Limb (tissue), 2 donors: ENCODE results near the gene TFF2.

Source experiments
- DNase-seq, 2 donors: peaks; one replicate each; pipeline ENCODE4 v3.0.0-alpha.2; 2016; ENCODE audit errors: extremely low spot score in 2 of 2

The TFF2 gene

DNA sequence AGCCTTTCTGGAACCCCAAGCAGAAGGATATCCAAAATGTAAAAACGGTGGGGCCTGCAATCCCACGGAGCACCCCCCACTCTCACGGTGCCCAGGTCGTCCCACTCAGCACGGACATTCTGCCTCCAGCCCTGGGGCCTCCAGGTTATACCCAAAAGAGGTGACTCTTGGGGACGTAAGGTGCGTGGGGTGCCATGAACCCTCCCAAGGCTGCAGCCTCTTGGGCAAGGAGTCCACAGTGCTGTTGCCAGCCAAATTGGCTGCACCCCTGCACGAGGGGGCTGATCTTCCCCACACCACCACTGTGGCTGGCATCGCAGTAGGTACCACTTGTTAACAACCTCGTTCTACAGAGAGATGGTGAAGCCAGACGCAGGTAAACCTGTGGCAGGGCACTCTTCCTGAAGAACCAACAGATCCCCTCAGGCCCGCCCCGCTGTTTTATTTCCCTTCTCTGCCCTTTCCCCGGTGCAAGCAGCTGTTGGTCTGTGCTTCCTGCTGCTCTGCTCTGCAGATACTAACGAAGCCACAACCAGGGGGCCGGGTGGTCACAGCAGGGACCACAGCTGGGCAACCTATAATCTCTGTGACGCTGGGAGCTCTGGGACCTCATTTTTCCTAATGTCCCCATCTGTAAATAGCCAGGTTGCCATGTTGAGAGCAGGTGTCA is 44.3 kb downstream of the TFF2 start:
- no peak for DNase-seq

DNA sequence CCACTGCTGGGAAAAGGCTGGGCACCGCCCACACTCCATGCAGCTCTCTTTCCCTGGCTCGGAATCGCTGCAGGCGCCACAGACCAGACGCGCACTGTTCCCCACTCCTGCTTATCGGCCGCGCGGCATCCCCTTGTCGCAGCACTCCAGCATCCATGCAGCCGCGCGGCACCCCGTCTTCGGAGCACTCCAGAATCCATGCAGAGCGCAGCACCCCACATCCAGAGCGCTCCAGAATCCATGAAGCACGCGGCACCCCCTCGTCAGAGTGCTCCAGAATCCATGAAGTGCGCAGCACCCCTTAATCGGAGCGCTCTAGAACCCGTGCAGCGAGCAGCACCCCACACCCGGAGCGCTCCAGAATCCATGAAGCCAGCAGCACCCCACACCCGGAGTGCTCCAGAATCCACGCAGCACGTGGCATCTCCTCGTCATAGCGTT is 45.1 kb downstream of the TFF2 start:
- DNase-seq, result no peak

DNA sequence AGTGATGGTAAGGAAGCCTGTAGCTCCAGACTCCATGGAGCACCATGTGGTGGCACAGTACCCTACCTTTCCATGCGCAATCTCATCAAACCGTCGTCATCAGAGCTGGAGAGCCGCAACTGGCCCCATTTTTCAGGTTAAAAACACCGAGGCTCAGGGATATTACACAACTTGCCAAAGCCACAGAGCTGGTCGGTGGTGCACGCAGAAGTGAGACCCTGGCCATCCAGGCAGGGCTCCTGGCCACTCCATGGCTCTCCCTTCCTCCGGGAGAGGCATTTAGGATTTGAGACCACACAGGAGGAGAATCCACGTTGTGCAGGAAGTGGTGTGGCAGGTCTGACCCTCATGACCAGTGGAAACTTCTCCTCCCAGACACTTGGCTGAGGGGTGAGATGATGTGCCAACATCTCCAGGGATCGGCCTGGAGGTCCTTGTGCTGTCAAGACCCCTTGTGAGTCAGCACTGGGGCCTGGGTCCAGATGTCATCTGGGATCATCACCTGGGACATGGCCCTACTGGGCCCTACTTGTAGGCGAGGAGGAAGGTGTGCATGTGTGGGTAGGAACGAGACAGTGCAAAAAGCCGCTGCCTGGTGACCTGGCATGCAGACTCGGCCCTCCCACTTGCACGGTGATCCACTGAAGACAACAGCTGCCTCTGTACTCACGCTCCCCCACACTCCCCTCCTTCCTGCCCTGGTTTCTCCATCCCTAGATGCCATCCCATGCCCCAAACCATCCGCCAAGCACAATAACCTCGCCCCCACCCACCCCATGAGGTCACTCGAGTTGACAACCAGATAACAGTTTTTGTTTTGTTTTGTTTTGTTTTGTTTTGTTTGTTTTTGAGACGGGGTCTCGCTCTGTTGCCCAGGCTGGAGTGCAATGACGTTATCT is 46.0 kb downstream of the TFF2 start:
- no peak for DNase-seq

DNA sequence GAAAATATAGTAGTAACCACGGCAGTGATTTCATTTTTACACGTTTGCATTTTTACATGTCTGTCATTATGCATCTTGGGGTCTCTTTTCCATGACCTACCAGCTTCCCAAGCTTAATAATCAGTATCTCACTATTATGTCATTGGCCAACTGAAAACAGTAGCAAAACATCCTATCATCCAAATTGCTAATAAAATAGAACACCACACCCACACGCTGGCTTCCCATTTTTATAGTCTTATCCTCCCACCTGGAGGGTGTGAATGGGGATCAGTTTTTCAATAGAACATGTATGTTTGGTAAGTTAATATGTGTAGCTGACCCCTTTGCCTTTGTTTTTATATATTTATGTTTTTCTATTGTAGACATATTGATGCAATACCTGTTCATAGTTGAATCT is 47.4 kb downstream of the TFF2 start:
- DNase-seq, result no peak

DNA sequence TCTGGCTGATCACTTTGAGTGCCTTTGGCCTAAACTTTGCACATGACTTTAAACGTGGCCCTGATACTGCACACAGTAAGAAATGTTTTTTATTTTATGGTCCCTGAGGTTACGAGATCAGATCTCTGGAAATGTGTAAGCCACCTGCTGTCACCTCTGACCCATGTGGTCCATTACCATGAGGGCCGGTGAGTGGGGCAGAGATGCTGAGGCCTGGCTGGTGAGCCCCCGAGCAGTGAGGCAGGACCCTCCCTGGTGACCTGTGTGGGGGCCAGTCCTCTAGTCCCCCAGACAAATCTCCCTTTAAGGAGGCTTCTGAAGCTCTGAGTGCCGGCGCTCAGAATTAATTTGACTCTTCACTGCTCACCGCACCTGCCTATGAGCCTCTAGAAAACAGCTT is 48.0 kb downstream of the TFF2 start:
- no peak for DNase-seq

DNA sequence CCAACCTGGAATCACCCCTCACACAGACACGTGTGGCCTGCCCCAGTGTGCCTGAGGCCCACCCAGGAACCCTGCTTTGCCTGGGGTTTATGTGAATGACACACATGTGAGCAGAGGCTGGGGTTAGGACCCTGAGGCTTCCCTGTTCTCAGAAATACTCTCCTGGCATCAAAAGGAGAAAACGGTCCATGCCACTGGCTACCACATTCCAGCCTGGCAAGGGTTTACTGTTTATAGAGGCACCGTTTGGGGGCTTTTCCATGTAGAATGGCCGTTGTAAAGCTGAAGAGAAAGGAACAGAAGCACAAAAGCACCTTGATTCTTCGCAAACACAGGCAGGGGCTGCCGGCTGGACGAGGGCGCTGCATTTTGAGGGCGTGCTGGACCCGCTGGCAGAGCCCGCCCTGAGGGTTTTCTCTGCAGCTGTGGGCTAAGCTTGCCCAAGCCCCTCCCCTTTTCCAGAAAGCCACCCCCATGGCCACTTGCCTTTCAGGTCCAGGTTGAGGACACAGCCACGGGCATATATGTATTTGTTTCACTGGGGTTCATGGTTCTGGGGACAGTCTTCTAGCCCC is 48.6 kb downstream of the TFF2 start:
- DNase-seq, result no peak

DNA sequence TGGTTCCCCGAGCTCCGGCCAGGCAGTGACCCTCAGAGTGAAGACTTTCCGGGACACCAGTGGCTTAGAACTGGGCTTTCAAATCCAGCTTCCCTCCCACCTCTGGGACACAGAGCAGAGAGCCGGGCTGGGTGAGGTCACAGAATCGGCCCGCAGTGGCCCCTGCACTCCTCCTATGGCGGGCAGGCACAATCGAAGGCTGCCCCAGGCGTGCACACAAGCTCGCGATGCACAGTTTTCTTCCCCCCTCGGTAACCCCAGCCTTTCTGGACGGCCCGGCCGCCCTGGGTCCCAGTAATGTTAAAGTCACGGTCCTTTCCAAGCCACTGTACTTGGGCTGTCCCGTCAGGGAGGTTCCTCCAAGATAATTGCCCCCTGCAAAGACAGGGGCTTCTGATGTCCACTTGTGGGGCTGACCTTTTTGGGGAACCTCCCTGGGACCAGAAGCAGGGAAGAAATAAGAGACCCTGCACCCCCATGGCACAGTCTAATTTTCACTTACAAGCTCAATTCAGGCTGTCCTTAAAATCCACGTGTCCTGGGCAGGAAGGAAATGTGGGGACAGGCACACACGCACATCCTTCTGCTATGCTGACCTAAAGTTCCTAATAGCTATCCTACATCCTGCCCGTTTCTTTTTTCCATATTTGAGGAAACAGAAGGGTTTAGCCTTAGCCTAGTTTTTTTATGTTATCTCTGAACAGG is 49.3 kb downstream of the TFF2 start:
- DNase-seq, result no peak

DNA sequence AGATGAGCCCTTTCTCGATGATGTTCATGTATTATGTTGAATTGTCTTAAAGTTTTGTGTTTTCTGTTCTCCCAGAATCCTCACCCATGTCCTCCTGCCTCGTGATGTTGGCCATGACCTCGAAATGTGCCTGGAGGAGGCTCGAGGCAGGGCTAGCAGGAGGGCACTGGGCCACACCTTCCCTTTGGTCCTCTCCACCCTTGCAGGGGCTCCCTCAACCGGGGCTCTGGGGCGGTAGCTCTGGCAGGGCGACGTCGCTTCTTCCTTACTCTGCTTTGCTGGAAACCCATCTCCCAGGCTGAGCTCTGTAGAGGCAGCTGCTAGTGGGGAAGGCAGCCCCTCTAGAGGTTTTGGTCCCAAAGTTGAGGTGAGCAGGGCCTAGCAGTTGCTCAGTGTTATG is 49.8 kb downstream of the TFF2 start:
- no peak for DNase-seq

DNA sequence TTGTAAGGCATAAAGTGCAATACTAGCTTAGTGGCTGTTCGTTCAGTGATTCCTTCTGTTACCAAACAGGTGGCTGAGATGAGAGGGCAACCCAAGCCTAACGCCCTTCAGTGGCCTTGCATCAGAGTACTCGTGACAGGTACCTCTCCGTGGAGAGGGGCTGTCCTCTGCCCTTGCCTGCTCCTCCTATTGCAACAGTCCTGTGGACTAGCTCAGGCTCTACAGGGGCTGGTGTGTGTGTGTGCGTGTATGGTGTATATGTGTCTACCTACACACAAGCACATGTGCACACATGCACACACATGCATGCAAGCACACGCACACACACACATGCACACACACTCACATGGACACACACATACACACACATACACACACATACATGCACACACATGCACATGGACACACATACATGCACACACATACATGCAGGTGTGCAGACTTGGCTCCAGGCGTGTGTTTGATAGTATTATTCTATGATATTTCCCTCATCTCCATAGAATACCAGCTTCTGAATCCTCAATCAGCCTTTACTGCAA is 50.7 kb downstream of the TFF2 start:
- DNase-seq, result no peak

DNA sequence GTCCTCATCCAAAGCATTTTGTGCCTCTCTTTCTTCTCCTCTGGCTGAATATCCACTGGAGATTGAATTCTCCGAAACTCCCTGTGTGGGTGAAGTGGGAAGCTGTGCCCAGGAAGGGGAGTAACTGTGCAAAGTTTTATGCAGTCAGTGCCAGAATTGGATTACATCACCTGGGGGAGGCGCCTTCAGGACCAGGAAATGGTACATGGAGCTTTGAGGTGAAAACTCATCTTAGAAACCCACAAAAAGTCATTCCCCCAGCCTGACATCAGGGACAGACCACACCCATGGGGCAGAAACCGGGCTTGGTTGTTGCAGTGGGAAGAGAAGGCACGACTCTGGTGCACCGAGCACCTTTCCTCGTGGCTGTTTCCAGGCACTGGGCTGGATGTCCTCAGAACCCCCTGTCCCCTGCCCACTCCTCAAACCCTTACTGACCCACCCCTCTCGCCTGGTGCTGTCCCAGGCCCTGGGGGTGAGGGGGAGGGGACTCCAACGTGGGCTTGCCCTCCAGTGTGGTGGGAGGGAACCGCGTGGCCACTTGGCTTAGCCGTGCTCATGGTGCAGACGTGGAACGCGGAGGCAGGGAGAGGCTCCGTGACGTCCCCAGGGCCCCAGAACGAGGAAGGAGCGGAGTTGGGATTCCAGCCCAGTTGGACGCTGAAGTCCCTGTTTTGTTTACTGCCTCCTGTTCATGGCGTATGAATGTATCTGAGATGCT is 51.3 kb downstream of the TFF2 start:
- no peak for DNase-seq

DNA sequence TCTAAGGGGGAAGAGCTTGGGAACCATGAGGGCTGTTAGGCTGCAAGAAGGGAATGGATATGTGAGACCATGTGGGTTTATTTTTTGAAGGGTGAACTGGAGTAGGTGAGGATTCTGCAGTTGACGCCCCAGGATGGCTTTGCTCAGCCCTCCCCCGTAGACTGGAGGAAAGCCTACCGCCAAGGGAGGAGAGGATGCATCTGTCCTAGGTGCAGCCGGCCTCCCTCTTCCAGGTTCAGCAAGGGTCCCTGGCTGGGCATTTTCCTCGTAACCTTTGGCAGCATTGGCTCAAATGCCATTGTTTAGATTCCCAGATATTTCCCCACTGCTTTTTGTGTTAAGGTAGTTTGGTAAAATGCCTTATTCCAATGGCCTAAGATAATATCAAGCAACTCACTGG is 52.1 kb downstream of the TFF2 start:
- DNase-seq, result no peak

DNA sequence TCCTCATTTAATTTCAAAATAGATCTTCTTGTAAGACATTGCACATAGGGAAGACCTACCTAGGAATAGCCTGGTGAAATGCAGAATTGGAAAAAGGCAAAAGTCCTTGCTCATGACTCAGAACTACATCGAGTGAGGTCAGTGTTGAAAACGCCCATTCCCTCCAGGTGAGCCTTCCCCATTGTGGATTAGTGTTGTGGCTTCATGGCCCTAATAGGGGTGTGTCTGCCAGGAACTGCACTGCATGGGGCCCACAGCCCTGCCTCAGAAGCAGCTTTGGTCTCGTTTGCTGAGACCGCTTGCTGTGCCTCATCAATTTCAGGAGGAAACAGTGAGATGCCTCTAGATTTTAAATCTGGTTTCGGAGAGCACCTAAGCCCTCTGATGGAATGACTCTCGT is 52.6 kb downstream of the TFF2 start:
- no peak for DNase-seq

DNA sequence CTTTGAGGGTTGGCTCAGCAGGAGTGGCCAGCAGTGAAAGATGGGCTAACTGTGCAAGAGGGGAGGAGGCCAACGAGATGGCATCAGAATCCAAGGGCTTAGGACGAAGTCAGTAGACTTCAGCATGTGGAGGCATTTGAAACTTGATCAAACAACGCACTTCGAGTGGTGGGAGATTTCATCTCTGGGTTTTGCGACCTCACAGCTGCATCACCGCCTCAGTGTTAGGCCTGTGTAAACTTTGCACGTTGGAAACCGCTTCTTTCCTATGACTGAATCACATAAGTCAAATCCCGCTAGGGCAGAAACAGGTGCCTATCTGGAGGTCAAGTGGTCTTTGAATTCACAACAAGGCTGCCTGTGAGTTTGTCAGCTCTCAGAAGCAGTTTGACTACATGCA is 53.4 kb downstream of the TFF2 start:
- DNase-seq, result no peak

DNA sequence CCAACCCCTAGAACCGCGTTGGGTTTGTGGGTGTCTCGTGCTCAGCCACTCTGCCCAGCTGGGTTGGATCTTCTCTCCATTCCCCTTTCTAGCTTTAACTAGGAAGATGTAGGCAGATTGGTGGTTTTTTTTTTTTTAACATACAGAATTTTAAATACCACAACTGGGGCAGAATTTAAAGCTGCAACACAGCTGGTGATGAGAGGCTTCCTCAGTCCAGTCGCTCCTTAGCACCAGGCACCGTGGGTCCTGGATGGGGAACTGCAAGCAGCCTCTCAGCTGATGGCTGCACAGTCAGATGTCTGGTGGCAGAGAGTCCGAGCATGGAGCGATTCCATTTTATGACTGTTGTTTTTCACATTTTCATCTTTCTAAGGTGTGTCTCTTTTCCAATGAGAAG is 54.3 kb downstream of the TFF2 start:
- no peak for DNase-seq
